ENCODE data around the gene RIOK1. TPM values are rescaled to one million over a fixed set of nuclear protein-coding genes. Genes with fewer than 3 reads are reported as not detected.

RIOK1 gene
- total and polyA plus RNA-seq, 9 of the 15 experiments (the other 6 are each of a cell fraction or from before 2014, with no cell fraction given) = 24.9 to 101 (median 52.2) TPM

DNA sequence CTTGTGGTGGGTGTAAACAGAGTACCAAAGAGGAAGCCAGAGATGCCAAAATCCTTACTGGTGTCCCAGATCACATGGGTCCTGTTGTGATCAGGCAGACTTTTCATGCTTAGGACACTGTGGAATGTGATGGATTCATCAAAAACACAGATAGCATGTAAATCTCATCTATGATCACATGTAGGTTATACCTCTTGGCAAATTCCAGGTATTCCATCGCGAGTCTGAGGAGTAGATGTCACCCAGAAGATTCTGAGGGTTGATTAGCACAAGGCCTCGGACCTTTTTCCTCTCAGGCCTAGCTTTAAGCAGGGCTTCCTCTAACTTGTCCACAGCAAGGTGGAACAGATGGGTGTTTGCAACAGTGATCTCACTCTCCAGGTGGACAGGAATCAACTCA is 48.3 kb upstream of the RIOK1 start:
- peaks cover 2% of the 10 kb centered on the region for H3K9me3 ChIP-seq (replicated peaks; ENCODE audit: control insufficient read depth, insufficient read depth, low read depth, low read length)
- H3K9ac ChIP-seq (ENCODE audit: insufficient read depth in 1 of 2, low read depth in 2 of 2, low read length in 2 of 2) = no peak overlapping the region
- no peak overlapping the region for H3K4me2 ChIP-seq (ENCODE audit: insufficient read depth, low read length)
- POLR2A ChIA-PET = interaction anchor here (0.6 to 1.4 kb wide), 4 partner anchors 11 to 676 kb away, joined by 3 to 7 read pairs (median 3); no protein-coding TSS in a partner anchor
- FAIRE-seq (no peak), DNase-seq (ENCODE audit: extremely low read depth in 1 of 4, low spot score in 3 of 4) (no peak), ATAC-seq (no peak)
- CTCF ChIA-PET (ENCODE audit: low intra/inter-chr PET ratio) = no interaction called here
- H3K4me1 ChIP-seq (replicated peaks in 1 of 2; ENCODE audit: control insufficient read depth in 2 of 2, insufficient read depth in 2 of 2, low read length in 2 of 2) = peaks cover 3 to 8% of the 10 kb centered on the region in 2 experiments; a peak in 4 of 5 replicates
- no peaks in the 10 kb centered on the region for H4K20me1 ChIP-seq (replicated peaks; ENCODE audit: control insufficient read depth, insufficient read depth, low read length)
- no peaks in the 10 kb centered on the region for H3K36me3 ChIP-seq (ENCODE audit: control insufficient read depth, insufficient read depth, low read length)
- intact Hi-C loops (cut with micrococcal nuclease) = no loop called here
- no peaks in the 10 kb centered on the region for H3K27me3 ChIP-seq (ENCODE audit: control insufficient read depth in 2 of 2, insufficient read depth in 2 of 2, low read length in 2 of 2)
- H3K79me2 ChIP-seq (ENCODE audit: control insufficient read depth, insufficient read depth, low read length) = no peaks in the 10 kb centered on the region
- no peak overlapping the region for H3K4me3 ChIP-seq
- H2AFZ ChIP-seq (ENCODE audit: low read depth, low read length) = peak overlapping the region; percentile 2; the same call in 1 of the 2 replicates
- TF ChIP-seq NFXL1 (CRISPR knock-in tag; IDR thresholded peaks at IDR 0.05) = no peak
- no peak for TF ChIP-seq NR1H2 (CRISPR knock-in tag; IDR thresholded peaks at IDR 0.05)
- WGBS (ENCODE audit: insufficient coverage, low coverage, missing lambda C conversion rate) = 10% methylated on average over 3 of the region's 3 CpGs
- in situ Hi-C loops (cut with MboI) = loop anchor here (5.0 kb wide), 1 partner anchor 59 kb away; no protein-coding TSS in a partner anchor
- BruUV-seq (replicated peaks) = no TSS peak
- no peaks in the 10 kb centered on the region for H3K9me1 ChIP-seq (ENCODE audit: control insufficient read depth, insufficient read depth, low read length)
- no peak overlapping the region for H3K27ac ChIP-seq (ENCODE audit: extremely low read depth, low read depth, low read length)

DNA sequence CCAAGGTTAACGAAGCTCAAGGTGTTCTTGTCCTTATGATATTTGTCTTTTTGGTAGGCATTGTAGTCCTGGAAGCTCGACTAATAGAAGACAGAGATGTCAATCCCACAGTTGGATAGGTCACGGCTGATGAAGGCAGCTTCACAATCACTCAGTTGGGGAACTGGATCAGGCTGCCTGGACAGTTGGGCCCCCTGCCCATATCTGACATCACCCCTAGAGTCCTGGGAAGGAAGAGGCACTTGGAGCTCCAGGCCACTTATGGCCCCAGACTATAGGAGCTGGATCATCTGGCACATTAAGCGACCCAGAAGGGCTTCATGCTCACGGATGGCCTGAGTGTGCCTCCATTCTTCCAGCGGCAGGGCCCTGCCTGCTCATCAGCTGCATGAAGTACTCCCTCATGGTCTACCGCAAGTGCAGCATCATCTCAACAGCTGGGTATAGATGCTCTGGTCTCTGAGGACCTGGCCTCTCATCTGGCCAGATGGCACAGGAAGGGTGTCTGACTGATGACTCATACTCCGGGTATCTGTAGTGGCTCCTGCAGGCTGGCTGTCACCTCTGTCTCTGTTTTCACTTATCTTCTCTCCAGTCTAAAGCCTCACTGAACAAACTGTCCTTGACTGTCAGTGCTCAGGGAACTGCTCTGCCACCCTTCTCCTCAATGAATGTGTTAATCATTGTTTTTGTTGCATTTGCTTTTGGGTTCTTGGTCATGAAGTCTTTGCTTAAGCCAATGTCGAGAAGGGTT is 47.4 kb upstream of the RIOK1 start:
- no peaks in the 10 kb centered on the region for H3K36me3 ChIP-seq (ENCODE audit: control insufficient read depth, insufficient read depth, low read length)
- no peak overlapping the region for H2AFZ ChIP-seq (ENCODE audit: low read depth, low read length)
- no peak overlapping the region for H3K4me3 ChIP-seq
- no peaks in the 10 kb centered on the region for H4K20me1 ChIP-seq (replicated peaks; ENCODE audit: control insufficient read depth, insufficient read depth, low read length)
- DNase-seq (ENCODE audit: extremely low read depth in 1 of 4, low spot score in 3 of 4) (peak in 3 of 4 experiments; percentile 24 to 28 (median 27)), FAIRE-seq (no peak), ATAC-seq (no peak; the same call in 2 of the 3 replicates)
- 34% methylated on average over 9 of the region's 9 CpGs for WGBS (ENCODE audit: insufficient coverage, low coverage, missing lambda C conversion rate)
- intact Hi-C loops (cut with micrococcal nuclease) = no loop called here
- peak overlapping the region in 1 of 2 experiments; percentile 67; a peak in 2 of 4 replicates for H3K9ac ChIP-seq (ENCODE audit: insufficient read depth in 1 of 2, low read depth in 2 of 2, low read length in 2 of 2)
- BruUV-seq (replicated peaks) = no TSS peak
- peaks cover 2% of the 10 kb centered on the region for H3K9me3 ChIP-seq (replicated peaks; ENCODE audit: control insufficient read depth, insufficient read depth, low read depth, low read length)
- POLR2A ChIA-PET = interaction anchor here (0.6 to 1.4 kb wide), 3 partner anchors 12 to 260 kb away, joined by 3 to 7 read pairs (median 3); no protein-coding TSS in a partner anchor
- in situ Hi-C loops (cut with MboI) = loop anchor here (5.0 kb wide), 1 partner anchor 60 kb away; no protein-coding TSS in a partner anchor
- 0 out of 2 replicates have a peak, but pooled peaks have one; percentile 21 for TF ChIP-seq CBFA2T2 (conservative IDR thresholded peaks at IDR 0.05)
- peak; percentile 76 for TF ChIP-seq JUND (IDR thresholded peaks at IDR 0.05; ENCODE audit: borderline replicate concordance, low read depth, low read length)
- TF ChIP-seq JUND (tag; IDR thresholded peaks at IDR 0.05; ENCODE audit: borderline replicate concordance, low read depth, low read length) = peak; percentile 55; the same call in 1 of the 3 replicates
- TF ChIP-seq ZNF431 (CRISPR knock-in tag; IDR thresholded peaks at IDR 0.05) = no peak
- TF ChIP-seq POLR2H (tag; IDR thresholded peaks at IDR 0.05; ENCODE audit: low read depth) = no peak
- peak; percentile 52 for TF ChIP-seq CBFA2T3 (IDR thresholded peaks at IDR 0.05)
- TF ChIP-seq, protein P1, sequence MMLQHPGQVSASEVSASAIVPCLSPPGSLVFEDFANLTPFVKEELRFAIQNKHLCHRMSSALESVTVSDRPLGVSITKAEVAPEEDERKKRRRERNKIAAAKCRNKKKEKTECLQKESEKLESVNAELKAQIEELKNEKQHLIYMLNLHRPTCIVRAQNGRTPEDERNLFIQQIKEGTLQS (IDR thresholded peaks at IDR 0.05) = peak; percentile 86
- TF ChIP-seq, protein P1 (CRISPR knock-in tag; conservative IDR thresholded peaks at IDR 0.05) = no peak
- no peaks in the 10 kb centered on the region for H3K9me1 ChIP-seq (ENCODE audit: control insufficient read depth, insufficient read depth, low read length)
- CTCF ChIA-PET (ENCODE audit: low intra/inter-chr PET ratio) = no interaction called here
- H3K27me3 ChIP-seq (ENCODE audit: control insufficient read depth in 2 of 2, insufficient read depth in 2 of 2, low read length in 2 of 2) = no peaks in the 10 kb centered on the region
- H3K79me2 ChIP-seq (ENCODE audit: control insufficient read depth, insufficient read depth, low read length) = no peaks in the 10 kb centered on the region
- H3K27ac ChIP-seq (ENCODE audit: extremely low read depth, low read depth, low read length) = no peak overlapping the region
- no peak overlapping the region for H3K4me2 ChIP-seq (ENCODE audit: insufficient read depth, low read length)
- peaks cover 3 to 8% of the 10 kb centered on the region in 2 experiments; a peak in 4 of 5 replicates for H3K4me1 ChIP-seq (replicated peaks in 1 of 2; ENCODE audit: control insufficient read depth in 2 of 2, insufficient read depth in 2 of 2, low read length in 2 of 2)

Data from K562 (cell line).